HL-60 (cell line): ENCODE data around the gene PARVB.

Experiments
- DNase-seq, 2 experiments: peaks; one replicate each; pipeline ENCODE4 v3.0.0-alpha.2; 2010 to 2020; ENCODE audit warnings: low read depth in 1 of 2, low spot score in 1 of 2
- H3K27ac ChIP-seq: fragments of 250-450 bp; sonication (Bioruptor Pico); replicated peaks from 2 replicates; pipeline ENCODE4 v1.5.1; 2020; ENCODE audit warnings: mild to moderate bottlenecking, moderate library complexity
- H3K27me3 ChIP-seq: fragments of 250-450 bp; sonication (Bioruptor Pico); 2 replicates; pipeline ENCODE4 v1.5.1; 2021; ENCODE audit warnings: mild to moderate bottlenecking, moderate library complexity; ENCODE audit not compliant: insufficient read depth, poor library complexity, severe bottlenecking
- H3K4me3 ChIP-seq: replicated peaks from 2 replicates; pipeline ENCODE4 v1.5.1; 2011; ENCODE audit warnings: mild to moderate bottlenecking, control low read depth, low read length; ENCODE audit not compliant: insufficient read depth
- CTCF ChIP-seq: IDR thresholded peaks from one replicate; pipeline ENCODE4 v1.5.1; 2011; ENCODE audit warnings: low read length, control low read depth, inconsistent platforms; ENCODE audit not compliant: insufficient read depth
- GABPA ChIP-seq: IDR thresholded peaks from 2 replicates; pipeline ENCODE4 v1.6.1; 2012; ENCODE audit warnings: low read depth
- POLR2AphosphoS5 ChIP-seq: IDR thresholded peaks from 2 replicates; pipeline ENCODE4 v1.6.1; 2012; ENCODE audit warnings: low read depth
- REST ChIP-seq: IDR thresholded peaks from 2 replicates; pipeline ENCODE4 v1.6.1; 2012; ENCODE audit warnings: low read depth; ENCODE audit not compliant: insufficient replicate concordance
- SPI1 ChIP-seq: IDR thresholded peaks from 2 replicates; pipeline ENCODE4 v1.6.1; 2012; ENCODE audit warnings: low read depth, mild to moderate bottlenecking, borderline replicate concordance

The PARVB gene

GRCh38 chr22:44215287-44215686 is 191.2 kb downstream of the PARVB start:
- TF ChIP-seq CTCF: no peak
- TF ChIP-seq POLR2AphosphoS5: no peak
- TF ChIP-seq REST: no peak
- TF ChIP-seq SPI1: no peak
- no peak for TF ChIP-seq GABPA
- no peak overlapping the region for H3K27ac ChIP-seq
- no peak overlapping the region for H3K4me3 ChIP-seq
- H3K27me3 ChIP-seq: no peaks in the 10 kb centered on the region
- no peak for DNase-seq

DNA sequence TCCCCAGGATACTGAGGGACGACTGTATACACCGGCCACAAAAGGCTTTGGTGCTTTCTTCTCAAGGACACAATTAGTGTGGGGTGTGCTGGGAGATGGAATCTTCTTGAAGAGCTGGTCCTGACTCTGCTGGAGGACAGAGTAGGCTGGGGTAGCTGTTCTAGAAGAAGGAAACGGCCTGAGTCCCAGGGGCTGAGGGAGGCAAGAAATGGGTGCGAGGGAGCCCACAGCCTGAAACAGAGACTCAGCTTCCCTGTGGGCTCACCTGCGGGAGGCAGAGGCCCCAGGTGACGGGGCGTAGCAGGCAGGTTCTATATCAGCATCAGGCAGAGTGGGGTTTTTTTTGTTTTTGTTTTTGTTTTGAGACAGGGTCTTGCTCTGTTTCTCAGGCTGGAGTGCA is 193.2 kb downstream of the PARVB start:
- TF ChIP-seq POLR2AphosphoS5 (no peak), SPI1 (no peak), REST (no peak), CTCF (no peak), GABPA (no peak)
- H3K27me3 ChIP-seq: no peaks in the 10 kb centered on the region
- DNase-seq: no peak

GRCh38 chr22:44218071-44218470 is 194.0 kb downstream of the PARVB start:
- H3K27ac ChIP-seq: no peak overlapping the region
- no peak for TF ChIP-seq POLR2AphosphoS5
- TF ChIP-seq CTCF: no peak
- TF ChIP-seq SPI1: no peak
- no peak for TF ChIP-seq REST
- DNase-seq: no peak
- no peaks in the 10 kb centered on the region for H3K27me3 ChIP-seq
- H3K4me3 ChIP-seq: no peak overlapping the region

More for the DNA sequence above, 193.2 kb downstream of the PARVB start:
- Histone ChIP-seq H3K27ac (no peak overlapping the region), H3K4me3 (no peak overlapping the region)
